Panc1 (cell line): ENCODE data around the gene PLEKHF1.

Experiments used
- POLR2AphosphoS5 ChIP-seq: IDR thresholded peaks from 2 replicates; pipeline ENCODE4 v1.6.1; 2012; ENCODE audit warnings: mild to moderate bottlenecking, low read depth, low read length, moderate library complexity
- SIN3A ChIP-seq: IDR thresholded peaks from 2 replicates; pipeline ENCODE4 v1.6.1; 2012; ENCODE audit warnings: low read depth, mild to moderate bottlenecking, low read length, moderate library complexity, borderline replicate concordance; ENCODE audit not compliant: insufficient read depth
- TF ChIP-seq, protein P1 (sequence below): fragments of 450-650 bp; IDR thresholded peaks from 2 replicates; pipeline ENCODE4 v1.5.1; 2017; ENCODE audit warnings: mild to moderate bottlenecking

DNA sequence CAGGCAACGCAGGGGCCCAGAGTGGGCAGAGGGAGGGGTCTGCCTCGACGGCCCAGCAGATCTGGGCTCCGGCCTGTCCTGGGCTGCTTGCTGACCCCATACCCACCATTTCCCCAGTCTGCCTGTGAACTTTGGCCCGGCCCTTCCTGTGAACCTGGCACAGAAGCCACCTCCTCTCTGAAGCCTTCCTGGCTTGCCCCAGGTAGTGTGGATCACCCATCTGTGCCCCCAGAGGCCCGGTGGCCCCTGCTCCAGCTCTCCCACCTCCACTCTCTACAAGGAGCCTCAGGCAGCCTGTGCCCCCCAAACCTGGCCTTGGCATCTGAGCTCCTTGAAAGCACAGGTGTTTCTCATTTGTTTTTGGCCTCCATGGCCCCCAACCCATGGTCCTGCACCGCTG is 15.7 kb downstream of the PLEKHF1 start:
- TF ChIP-seq, protein P1, sequence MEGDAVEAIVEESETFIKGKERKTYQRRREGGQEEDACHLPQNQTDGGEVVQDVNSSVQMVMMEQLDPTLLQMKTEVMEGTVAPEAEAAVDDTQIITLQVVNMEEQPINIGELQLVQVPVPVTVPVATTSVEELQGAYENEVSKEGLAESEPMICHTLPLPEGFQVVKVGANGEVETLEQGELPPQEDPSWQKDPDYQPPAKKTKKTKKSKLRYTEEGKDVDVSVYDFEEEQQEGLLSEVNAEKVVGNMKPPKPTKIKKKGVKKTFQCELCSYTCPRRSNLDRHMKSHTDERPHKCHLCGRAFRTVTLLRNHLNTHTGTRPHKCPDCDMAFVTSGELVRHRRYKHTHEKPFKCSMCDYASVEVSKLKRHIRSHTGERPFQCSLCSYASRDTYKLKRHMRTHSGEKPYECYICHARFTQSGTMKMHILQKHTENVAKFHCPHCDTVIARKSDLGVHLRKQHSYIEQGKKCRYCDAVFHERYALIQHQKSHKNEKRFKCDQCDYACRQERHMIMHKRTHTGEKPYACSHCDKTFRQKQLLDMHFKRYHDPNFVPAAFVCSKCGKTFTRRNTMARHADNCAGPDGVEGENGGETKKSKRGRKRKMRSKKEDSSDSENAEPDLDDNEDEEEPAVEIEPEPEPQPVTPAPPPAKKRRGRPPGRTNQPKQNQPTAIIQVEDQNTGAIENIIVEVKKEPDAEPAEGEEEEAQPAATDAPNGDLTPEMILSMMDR: no peak
- TF ChIP-seq SIN3A (no peak), POLR2AphosphoS5 (no peak)
